COLO668 (cell line): Measurements from ENCODE around the gene NUBPL.
"Not testable (repeated sequence)": the region's sequence is repeated elsewhere in the genome, so short reads cannot be mapped to it uniquely, and the experiment has no call there.

ENCODE experiments used
- DNase-seq: peaks from one replicate; lab custom pipeline; 2025; ENCODE audit not compliant: unreplicated experiment; lab: John Stamatoyannopoulos, UW

The NUBPL gene

DNA sequence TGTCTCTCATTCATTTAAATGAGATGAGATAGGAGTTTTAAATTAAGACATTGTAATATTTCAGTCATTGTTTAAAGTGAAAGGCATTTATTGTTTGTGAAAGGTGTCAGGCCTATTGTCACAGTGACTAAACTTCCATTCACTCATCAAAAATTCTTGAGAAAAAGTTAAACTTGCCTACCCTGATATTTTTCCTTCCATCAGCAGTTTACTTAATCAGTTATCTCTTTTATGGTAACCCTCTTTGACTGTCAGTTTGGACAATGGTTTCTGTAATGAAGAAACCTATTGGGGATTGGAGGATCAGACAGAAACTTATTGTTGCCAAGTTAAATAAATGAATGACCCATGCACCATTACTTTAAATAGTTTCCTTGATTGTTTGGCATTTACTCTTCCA is 241.6 kb downstream of the NUBPL start:
- DNase-seq = no peak

DNA sequence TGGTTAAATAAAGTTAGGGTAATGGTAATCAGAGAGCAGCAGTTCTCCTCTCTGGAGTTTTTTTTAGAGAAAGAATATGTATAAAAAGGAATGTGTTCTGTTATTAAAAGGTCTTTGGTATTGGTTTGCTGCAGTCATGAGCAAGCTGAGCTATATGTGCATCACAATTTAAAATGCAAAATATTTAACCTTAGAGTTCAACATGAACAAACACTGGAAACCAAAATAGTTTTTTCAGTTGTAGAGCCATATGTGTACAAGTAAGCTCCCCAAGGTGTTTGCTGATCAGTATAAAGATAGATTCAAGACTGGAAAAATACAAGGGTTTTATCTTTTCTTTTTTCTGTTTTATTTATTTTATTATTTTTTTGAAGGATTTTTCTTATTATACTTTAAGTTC is 245.0 kb downstream of the NUBPL start:
- DNase-seq = no peak

DNA sequence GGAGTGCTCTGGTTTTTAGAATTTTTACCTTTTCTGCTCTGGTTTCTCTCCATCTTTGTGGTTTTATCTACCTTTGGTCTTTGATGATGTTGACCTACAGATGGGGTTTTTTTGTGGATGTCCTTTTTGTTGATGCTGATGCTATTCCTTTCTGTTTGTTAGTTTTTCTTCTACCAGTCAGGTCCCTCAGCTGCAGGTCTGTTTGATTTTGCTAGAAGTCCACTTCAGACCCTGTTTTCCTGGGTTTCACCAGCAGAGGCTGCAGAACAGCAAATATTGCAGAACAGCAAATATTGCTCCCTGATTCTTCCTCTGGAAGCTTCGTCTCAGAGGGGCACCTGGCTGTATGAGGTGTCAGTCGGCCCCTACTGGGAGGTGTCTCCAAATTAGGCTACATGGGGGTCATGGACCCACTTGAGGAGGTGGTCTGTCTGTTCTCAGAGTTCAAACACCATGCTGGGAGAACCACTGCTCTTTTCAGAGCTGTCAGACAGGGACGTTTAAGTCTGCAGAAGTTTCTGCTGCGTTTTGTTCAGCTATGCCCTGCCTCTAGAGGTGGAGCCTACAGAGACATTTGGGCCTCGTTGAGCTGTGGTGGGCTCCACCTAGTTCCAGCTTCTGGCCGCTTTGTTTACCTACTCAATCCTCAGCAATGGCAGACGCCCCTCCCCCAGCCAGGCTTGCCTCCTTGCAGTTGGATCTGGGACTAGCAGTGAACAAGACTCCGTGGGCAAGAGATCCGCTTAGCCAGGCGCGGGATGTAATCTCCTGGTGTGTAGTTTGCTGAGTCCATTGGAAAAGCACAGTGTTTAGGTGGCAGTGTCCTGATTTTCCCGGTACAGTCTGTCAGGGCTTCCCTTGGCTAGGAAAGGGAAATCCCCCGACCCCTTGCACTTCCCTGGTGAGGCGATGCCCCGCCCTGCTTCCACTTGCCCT is 250.8 kb downstream of the NUBPL start:
- DNase-seq = not testable (repeated sequence)

DNA sequence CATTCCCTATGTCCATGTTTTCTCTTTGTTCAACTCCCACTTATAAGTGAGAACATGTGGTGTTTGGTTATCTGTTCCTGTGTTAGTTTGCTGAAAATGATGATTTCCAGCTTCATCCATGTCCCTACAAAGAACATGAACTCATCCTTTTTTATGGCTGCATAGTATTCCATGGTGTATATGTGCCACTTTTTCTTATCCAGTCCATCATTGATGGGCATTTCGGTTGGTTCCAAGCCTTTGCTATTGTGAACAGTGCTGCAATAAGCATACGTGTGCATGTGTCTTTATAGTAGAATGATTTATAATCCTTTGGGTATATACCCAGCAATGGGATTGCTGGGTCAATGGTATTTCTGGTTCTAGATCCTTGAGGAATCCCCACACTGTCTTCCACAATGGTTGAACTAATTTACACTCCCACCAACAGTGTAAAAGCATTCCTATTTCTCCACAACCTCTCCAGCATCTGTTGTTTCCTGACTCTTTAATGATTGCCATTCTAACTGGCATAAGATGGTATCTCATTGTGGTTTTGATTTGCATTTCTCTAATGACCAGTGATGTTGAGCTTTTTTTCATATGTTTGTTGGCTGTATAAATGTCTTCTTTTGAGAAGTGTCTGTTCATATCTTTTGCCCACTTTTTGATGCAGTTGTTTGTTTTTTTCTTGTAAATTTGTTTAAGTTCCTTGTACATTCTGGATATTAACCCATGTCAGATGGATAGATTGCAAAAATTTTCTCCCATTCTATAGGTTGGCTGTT is 252.7 kb downstream of the NUBPL start:
- DNase-seq = not testable (repeated sequence)

DNA sequence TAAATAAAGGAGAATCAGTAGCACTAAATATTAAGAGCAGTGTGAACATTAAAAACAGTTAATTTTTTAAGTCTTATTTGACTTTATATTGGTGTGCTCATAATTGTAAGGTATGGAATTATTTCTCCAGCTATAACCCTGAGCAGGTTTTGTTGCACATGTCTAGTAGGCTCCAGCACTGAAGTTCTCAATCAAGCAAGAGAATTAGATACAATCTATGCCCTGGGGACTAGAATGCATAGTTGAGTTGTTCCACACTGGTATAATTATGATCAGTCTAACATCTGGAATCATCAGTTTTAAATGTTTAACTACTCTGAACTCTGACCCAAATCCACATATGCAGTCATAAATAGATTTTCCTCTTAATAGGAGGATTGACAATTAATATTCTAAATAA is 258.1 kb downstream of the NUBPL start:
- DNase-seq = no peak

DNA sequence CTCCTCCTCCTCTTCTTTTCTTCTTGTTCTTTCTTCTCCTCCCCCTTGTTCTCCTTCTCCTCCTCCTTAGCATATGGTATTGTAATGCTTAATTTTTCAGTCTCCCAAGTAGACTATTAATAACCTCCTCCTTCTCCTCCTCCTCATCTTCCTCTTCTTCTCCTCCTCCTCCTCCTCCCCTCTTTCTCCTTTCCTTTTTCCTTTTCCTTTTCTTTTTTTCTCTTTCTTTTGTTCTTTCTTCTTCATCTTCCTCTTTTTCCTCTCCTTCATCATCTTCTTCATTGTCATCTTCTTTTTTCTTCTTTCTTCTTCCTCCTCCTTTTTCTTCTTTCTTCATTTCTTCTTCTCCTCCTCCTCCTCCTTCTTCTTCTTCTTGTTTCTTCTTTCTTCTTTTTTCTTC is 264.3 kb downstream of the NUBPL start:
- no peak for DNase-seq

DNA sequence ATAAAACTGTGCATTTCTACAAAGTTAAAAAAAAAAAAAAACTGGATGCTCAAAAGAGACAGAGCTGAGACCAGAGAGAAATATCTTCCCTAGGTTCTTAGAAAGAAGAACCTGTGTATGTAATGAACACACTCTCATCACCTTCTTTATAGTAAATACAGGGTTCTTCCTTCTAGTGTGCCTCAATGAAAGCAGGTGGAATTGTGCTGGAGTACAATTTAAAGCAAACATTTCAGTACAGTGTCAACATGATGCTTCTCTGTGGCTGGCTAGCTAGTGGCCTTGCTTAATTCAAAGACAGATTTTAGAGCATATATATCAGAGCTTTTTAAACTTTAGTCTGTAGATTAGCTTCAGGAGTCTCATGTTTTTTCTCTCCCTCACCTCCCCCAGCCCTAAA is 266.1 kb downstream of the NUBPL start:
- no peak for DNase-seq

DNA sequence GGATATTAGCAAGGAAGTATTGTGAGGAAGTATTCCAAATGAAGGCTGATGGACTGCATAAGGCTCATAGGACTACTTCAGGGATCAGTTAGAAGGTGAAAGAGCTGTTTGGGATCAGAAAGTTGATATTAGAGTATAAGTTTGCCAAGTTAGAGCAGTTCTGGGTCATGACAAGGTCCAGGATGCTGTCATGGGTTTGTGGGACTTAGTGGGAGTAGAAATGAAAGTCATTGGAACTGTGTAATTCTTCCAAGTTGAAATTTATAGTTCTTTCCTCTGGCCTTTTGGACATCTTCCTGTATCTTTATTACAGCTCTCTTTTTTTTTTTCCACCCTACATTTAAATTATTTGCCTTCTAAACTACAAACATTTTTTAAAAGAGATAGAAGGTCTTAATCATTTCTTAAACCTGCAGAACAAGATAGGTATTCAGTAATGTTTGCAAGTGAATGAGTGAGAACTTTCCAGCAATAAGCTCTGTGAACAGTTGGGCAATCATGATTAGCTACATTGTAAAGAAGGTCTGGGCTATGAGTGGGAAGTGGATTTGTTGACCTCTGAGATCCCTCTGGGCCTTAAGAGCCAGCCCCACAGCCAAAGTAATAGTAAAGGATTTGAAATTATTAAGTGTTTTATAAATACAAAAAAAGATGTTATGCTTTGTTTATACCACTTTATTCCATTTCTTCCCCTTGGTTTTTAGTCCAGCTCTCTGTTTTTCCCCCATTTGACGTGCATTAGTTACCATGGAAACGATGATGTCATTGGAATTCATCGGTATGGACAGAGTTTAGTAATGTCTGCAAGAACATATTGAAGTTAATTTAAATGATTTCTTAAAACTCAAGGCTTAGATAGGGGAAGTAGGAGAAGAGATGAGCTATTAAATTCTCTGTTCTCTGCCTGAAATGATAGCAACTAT is 268.0 kb downstream of the NUBPL start:
- DNase-seq = no peak

DNA sequence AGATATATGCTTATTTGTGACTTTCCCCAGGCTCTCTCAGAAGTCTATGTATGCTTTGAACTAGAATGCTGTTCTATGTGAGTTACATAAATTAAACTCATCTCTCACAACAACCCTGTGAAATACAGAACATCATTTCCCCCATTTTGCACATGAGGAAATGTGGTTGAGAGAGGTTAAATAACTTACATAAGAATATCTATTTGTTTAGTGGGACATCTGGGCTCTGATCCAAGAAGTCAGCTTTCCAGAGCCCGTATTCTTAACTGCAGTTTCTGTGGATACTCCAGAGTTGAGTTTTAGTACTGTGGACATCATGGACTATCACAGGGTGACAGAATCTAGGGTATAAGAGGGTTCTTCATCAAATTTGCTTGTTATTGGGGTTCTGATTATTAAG is 273.4 kb downstream of the NUBPL start:
- peak; percentile 42 for DNase-seq

DNA sequence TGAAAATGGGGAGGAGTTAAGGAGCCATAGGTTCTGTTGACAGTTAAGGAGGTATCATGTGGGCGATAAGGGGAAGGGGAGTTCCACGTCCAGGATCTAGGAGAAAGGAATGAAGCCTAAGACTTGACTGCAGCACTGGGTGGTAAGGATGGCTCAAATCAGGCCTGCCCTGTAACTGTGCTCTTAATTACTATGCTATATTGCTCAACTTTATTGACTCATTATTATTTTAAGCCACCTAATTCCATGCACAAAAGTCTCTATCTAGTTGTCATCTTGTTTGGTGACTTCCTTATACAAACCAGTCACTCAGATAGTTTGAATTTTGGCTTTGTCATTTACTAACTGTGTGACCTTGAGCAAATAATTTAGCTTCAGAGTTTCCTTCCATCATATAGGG is 273.8 kb downstream of the NUBPL start:
- no peak for DNase-seq

DNA sequence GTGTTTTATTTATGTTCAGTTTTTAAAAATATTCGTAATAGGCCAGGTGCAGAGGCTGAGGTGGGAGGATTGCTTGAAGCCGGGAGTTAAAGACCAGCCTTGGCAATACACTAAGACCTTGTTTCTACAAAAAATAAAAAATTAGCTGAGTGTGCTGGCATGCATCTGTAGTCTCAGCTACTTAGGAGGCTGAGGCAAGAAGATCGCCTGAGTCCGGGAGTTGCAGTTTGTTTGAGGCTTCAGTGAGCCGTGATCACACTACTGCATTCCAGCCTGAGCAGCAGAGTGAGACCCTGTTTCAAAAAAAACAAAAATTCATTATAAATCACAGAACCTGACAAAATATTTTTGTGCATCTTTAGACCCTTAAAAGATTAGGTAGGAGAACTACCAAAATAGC is 275.8 kb downstream of the NUBPL start:
- DNase-seq = no peak

DNA sequence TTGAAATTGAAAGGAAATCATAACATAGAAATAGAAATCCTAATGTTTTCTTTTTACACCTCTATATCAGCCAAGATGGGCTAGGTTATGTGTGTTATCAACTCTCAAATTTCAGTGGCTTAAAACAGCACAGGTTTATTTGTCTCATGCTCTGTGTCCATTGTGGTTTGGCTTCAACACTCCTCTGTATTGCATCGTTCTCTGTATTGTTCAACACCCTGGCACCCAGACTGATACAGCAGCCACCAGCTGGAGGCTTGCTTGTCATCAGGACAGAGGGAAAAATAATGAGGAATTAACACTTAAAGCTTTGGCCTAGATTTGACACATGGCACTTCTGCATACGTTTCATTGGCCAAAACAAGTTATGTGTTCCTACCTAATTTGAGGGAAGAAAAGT is 281.7 kb downstream of the NUBPL start:
- DNase-seq = peak; percentile 64

DNA sequence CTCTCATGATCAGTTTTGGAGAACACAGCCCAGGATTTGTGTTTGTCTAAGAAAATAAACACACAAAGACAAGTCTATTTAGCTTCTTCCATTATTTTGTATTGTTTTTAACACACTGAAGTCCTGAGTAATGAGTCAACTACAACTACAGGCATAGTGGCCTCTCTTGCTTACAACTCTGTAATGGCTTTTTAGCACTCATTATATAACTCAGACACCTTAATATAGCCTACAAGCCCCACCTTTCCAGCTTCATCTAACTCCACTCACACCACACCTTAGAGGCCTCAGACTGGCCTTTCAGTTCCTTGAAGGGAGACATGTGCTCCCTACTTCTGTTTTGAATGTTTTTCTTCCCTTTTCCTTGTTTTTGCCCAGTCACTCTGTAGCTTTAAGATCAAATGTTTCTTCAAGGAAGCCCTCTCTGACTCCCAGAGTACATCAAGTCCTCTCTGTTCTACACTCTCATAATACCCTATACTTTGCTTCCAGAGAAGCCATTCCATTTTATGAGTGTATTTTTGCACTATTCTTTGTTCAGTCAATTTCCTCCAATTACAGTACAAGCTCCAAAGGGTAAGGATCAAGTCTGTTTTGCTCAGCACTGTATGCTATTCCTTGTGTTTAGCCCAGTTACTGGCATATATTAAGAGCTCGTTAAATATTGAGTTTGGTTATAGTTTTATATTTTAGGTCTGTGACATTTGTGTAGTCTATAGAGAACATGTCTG is 282.3 kb downstream of the NUBPL start:
- no peak for DNase-seq

DNA sequence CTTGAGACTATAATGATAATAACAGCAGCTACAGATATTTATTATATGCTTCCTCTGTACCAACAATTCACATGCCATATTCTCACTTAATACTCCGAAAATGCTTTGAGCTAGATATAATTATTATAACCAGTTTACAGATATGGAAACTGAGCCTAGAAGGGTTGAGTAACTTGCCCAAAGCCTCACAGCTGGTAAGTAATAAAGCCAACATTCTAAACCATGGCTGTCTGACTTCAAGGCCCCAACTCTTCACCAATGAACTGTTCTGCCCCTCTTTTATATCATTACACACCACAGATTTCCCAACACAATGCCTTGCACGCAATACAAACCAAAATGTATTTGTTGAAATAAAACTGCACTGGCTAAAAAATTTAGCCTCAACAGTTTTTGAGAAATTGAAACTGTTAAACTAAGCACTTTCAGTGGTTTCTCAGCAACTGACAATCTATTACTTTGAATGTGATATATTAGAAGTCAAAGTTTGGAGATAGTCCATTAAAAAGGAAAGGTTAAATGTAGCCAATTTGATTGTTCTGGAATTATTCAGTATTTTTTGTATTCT is 293.4 kb downstream of the NUBPL start:
- DNase-seq = no peak

DNA sequence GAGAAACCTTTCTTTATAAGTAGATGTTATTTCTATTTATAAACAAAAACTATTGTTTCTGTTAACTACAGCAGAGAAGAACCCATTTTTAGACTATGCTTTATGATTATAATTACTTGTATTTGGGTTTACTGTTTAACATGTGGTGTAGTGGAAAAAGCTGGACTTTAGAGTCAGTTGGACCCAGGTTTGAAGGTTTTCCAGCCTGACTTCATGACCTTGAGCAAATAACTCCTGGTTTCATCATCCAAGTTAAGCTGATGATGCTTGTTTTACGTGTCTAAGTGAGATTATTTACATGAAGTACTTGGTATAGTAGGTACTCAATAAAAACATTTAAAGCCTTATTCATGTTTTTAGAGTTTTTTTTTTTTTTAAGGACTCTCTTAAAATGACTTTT is 294.1 kb downstream of the NUBPL start:
- DNase-seq = no peak

DNA sequence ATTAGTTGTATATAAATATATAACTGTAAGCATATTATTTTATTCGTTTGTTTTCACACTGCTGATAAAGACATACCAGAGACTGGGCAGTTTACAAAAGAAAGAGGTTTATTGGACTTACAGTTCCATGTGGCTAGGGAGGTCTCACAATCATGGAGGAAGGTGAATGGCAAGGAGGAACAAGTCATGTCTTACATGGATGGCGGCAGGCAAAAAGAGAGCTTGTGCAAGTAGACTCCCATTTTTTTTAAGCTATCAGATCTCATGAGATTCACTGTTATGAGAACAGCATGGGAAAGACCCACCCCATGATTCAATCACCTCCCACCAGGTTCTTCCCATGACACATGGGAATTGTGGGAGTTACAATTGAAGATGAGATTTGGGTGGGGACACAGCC is 294.8 kb downstream of the NUBPL start:
- DNase-seq = not testable (repeated sequence)

DNA sequence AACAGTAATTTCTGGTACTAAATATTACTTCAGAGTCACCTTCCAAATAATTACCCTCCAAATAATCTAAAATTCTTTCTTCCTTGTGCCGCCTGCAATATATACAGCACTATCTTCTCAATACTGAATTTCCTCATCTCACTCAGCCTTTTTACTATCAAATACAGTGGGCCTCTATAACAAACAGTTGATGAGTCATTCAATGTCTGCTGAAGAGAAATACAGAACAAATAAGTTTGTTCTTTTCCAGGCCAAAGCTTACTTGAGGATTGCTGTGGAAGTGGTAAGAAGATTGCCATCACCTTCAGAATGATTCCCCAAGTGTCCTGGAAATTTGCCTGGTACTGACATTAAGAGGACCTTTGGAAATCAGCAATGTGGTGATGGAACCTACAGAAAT is 297.7 kb downstream of the NUBPL start:
- no peak for DNase-seq

DNA sequence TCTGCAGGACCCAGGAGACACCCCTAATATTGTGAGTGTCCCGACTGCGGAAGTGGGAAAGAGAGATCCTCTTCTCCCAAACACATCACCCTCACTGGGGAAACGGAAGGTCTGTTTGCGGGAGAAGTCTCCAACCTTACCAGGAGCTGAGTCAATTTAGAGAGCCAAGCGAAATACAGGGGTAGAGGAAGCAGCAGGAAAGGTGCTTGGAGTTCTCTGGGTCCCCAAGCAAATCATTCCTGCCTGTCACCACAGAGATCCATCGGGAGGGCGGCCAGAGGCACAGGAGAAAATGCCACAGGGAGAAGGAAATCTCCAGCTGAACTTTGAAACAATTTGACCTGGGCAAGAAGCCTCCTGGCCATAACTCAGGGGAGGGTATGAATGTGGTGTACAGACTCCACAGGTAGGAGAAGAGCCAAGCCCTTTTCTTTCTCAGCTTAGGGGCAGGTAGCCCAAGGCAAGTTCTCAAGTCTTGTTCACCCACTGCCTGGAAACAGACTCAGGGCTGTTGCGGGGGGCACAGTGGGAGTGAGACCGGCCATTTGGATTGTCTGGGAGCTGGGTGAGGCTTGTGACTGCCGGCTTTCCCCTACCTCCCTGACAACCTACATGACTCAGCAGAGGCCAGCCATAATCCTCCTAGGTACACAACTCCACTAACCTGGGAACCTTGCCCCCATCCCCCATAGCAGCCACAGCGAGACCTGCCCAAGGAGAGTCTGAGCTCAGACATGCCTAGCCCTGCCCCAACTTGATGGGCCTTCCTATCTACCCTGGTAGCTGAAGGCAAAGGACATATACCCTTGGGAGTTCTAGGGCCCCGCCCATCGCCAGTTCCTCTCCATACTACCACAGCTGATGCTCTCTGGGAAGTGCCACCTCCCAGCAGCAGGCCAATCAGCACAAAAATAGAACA is 304.0 kb downstream of the NUBPL start:
- DNase-seq = no peak

DNA sequence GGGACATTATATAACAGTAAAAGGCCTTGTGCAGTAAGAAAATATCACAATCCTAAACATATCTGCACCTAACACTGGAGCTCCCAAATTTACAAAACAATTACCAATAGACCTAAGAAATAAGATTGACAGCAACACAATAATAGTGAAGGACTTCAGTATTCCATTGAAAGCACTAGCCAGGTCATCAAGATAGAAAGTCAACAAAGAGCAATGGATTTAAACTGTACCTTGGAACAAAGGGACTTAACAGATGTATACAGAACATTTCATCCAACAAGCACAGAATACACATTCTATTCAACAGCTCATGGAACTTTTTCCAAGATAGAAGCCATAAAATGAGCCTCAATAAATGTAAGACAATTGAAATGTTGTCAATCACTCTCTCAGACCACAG is 306.4 kb downstream of the NUBPL start:
- no peak for DNase-seq
